HepG2 (cell line): Measurements from ENCODE around the gene PEAK3. TPM values are rescaled to one million over a fixed set of nuclear protein-coding genes. Genes with fewer than 3 reads are reported as not detected.

ENCODE experiments used
- DNMT1 ChIP-seq: sonication (generic); formaldehyde crosslinking; IDR thresholded peaks from 2 replicates; pipeline ENCODE4 v1.5.1; 2020; ENCODE audit warnings: mild to moderate bottlenecking, missing genetic modification reagents
- FOXK1 ChIP-seq: sonication (generic); formaldehyde crosslinking; IDR thresholded peaks from 2 replicates; pipeline ENCODE4 v1.4.0; 2020; ENCODE audit warnings: low read depth, missing genetic modification reagents, borderline replicate concordance
- MEIS1 ChIP-seq: sonication (generic); formaldehyde crosslinking; IDR thresholded peaks from 2 replicates; pipeline ENCODE4 v1.9.0; 2021; ENCODE audit warnings: mild to moderate bottlenecking, missing genetic modification reagents, moderate library complexity, borderline replicate concordance
- POGZ ChIP-seq: sonication (generic); formaldehyde crosslinking; IDR thresholded peaks from 2 replicates; pipeline ENCODE4 v1.4.0; 2020; ENCODE audit warnings: mild to moderate bottlenecking, missing genetic modification reagents
- PTBP1 ChIP-seq: fragments of 200-400 bp; formaldehyde crosslinking; IDR thresholded peaks from 2 replicates; pipeline ENCODE4 v1.6.1; 2018; ENCODE audit warnings: low read length, low read depth; ENCODE audit not compliant: poor library complexity, severe bottlenecking
- RFX3 ChIP-seq: IDR thresholded peaks from 2 replicates; pipeline ENCODE4 v1.6.1; 2016; ENCODE audit warnings: missing biosample characterization, missing genetic modification reagents
- SAP130 ChIP-seq: IDR thresholded peaks from 2 replicates; pipeline ENCODE4 v1.6.1; 2016; ENCODE audit warnings: low read depth
- ZNF235 ChIP-seq: sonication (generic); formaldehyde crosslinking; IDR thresholded peaks from 2 replicates; pipeline ENCODE4 v1.8.1; 2023; ENCODE audit warnings: mild to moderate bottlenecking, missing genetic modification reagents, borderline replicate concordance
- ZNF605 ChIP-seq: sonication (generic); formaldehyde crosslinking; IDR thresholded peaks from 2 replicates; pipeline ENCODE4 v1.8.0; 2022; ENCODE audit warnings: mild to moderate bottlenecking, missing genetic modification reagents
- ZNF747 ChIP-seq: sonication (generic); formaldehyde crosslinking; IDR thresholded peaks from 2 replicates; pipeline ENCODE4 v1.8.1; 2023; ENCODE audit warnings: missing genetic modification reagents, mild to moderate bottlenecking, borderline replicate concordance
- ZNF775 ChIP-seq: sonication (generic); formaldehyde crosslinking; IDR thresholded peaks from 2 replicates; pipeline ENCODE4 v1.4.0; 2020; ENCODE audit warnings: missing genetic modification reagents, mild to moderate bottlenecking, moderate library complexity, borderline replicate concordance
- ZSCAN30 ChIP-seq: sonication (generic); formaldehyde crosslinking; IDR thresholded peaks from 2 replicates; pipeline ENCODE4 v1.5.0; 2020; ENCODE audit warnings: mild to moderate bottlenecking, missing genetic modification reagents
- polyA plus RNA-seq, 8 experiments: library from polyadenylated mRNA; depleted of rRNA in 3 of 8; stranded (reverse) in 7 of 8; unstranded in 1 of 8; fragments of >200 nt; fragmentation: Illumina TruSeq in 4 of 8; extraction: Trizol in 4 of 8; gene quantifications; 2 replicates each; pipeline versions ENCODE4 v1.2.1 to v1.2.3, GENCODE V29; 2011 to 2016; ENCODE audit warnings: low read depth in 4 of 8, missing spikeins in 1 of 8, mixed read lengths in 1 of 8; ENCODE audit not compliant: insufficient read depth in 1 of 8
- total RNA-seq, 5 experiments: library from RNA; depleted of rRNA; stranded (reverse); fragments of >200 nt; fragmentation: Illumina TruSeq; extraction: Trizol; gene quantifications; 2 replicates each; pipeline ENCODE4 v1.2.3, GENCODE V29; 2016; ENCODE audit warnings: low read depth in 1 of 5
- TF ChIP-seq, protein P1 (sequence below): sonication (generic); formaldehyde crosslinking; IDR thresholded peaks from 2 replicates; pipeline ENCODE4 v1.4.0; 2020; ENCODE audit warnings: missing genetic modification reagents, borderline replicate concordance
- TF ChIP-seq, protein P2 (sequence below): sonication (generic); formaldehyde crosslinking; IDR thresholded peaks from 2 replicates; pipeline ENCODE4 v1.8.0; 2022; ENCODE audit warnings: low read depth, missing genetic modification reagents
- TF ChIP-seq, protein P3 (sequence below): sonication (generic); formaldehyde crosslinking; IDR thresholded peaks from 2 replicates; pipeline ENCODE4 v1.4.0; 2020; ENCODE audit warnings: mild to moderate bottlenecking, missing genetic modification reagents
- TF ChIP-seq, protein P4 (sequence below): sonication (generic); formaldehyde crosslinking; IDR thresholded peaks from 2 replicates; pipeline ENCODE4 v1.9.0; 2021; ENCODE audit warnings: missing genetic modification reagents, mild to moderate bottlenecking, borderline replicate concordance

PEAK3 gene
- total and polyA plus RNA-seq, 2 of the 13 experiments (the other 11 are each of a cell fraction or from before 2014, with no cell fraction given) = not detected

DNA sequence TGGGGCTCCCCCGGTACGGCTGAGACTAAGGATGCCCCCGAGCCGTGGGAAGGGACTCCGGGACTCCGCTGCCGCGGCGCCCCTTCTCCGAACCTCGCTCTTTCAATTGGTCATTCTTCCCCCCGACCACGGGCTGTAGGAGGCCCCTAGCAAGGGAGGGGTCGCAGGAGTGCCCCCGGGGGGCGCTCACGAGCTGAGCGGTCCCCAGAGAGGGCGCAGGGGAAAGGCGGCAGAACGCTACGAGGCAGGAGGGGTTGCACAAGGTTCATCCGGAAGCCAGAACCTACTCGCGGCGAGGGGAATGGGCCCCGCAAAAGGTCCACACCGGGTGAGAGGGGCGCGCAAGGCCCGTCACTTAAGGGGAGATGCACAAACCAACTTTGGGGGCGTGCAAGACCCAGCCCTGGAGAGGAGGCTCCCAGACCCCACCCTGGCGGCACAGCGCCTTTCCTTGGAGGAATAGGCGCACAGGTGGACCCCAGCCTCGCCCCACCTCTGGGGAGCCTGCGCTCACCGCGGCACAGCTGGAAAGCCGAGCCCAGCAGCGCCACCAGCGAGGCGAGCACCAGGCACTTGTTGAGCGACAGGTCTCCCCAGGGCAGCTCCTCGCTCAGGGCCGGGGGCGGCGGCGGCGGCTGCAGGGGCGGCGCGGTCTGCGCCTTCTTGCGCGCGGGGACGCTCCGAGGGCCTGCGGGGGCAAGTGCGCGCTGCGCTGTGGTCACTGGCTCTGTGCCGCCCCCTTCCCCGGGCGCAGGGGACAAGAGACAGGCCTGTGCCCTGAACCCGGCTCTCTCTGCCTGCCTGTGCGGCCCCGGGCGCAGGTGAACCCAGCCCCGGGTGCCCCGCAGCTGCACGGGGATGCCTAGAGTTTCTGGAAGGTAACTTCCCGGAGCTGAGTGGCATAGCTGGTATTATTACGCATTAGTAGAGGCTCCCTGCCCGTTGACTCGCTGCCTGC lies 28.6 kb downstream of the PEAK3 start (continued):
- 0 out of 2 replicates have a peak, but pooled peaks have one; percentile 61 for TF ChIP-seq DNMT1 (CRISPR knock-in tag)
- no peak for TF ChIP-seq FOXK1 (CRISPR knock-in tag)
- TF ChIP-seq ZNF747 (CRISPR knock-in tag) = 0 out of 2 replicates have a peak, but pooled peaks have one; percentile 61
- no peak; the same call in 1 of the 2 replicates for TF ChIP-seq MEIS1
- no peak for TF ChIP-seq PTBP1
- TF ChIP-seq ZNF775 (CRISPR knock-in tag) = no peak
- TF ChIP-seq, protein P1, sequence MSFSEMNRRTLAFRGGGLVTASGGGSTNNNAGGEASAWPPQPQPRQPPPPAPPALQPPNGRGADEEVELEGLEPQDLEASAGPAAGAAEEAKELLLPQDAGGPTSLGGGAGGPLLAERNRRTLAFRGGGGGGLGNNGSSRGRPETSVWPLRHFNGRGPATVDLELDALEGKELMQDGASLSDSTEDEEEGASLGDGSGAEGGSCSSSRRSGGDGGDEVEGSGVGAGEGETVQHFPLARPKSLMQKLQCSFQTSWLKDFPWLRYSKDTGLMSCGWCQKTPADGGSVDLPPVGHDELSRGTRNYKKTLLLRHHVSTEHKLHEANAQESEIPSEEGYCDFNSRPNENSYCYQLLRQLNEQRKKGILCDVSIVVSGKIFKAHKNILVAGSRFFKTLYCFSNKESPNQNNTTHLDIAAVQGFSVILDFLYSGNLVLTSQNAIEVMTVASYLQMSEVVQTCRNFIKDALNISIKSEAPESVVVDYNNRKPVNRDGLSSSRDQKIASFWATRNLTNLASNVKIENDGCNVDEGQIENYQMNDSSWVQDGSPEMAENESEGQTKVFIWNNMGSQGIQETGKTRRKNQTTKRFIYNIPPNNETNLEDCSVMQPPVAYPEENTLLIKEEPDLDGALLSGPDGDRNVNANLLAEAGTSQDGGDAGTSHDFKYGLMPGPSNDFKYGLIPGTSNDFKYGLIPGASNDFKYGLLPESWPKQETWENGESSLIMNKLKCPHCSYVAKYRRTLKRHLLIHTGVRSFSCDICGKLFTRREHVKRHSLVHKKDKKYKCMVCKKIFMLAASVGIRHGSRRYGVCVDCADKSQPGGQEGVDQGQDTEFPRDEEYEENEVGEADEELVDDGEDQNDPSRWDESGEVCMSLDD (CRISPR knock-in tag) = peak; percentile 63; the same call in 1 of the 2 replicates
- no peak for TF ChIP-seq POGZ (CRISPR knock-in tag)
- no peak for TF ChIP-seq RFX3 (CRISPR knock-in tag)
- TF ChIP-seq ZNF605 (CRISPR knock-in tag) = peak; percentile 71
- TF ChIP-seq, protein P2, sequence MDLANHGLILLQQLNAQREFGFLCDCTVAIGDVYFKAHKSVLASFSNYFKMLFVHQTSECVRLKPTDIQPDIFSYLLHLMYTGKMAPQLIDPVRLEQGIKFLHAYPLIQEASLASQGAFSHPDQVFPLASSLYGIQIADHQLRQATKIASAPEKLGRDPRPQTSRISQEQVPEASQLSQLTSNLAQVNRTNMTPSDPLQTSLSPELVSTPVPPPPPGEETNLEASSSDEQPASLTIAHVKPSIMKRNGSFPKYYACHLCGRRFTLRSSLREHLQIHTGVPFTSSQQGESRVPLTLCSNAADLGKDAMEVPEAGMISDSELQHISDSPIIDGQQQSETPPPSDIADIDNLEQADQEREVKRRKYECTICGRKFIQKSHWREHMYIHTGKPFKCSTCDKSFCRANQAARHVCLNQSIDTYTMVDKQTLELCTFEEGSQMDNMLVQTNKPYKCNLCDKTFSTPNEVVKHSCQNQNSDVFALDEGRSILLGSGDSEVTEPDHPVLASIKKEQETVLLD (CRISPR knock-in tag) = no peak
- no peak for TF ChIP-seq ZSCAN30 (CRISPR knock-in tag)
- peak; percentile 55; the same call in 1 of the 2 replicates for TF ChIP-seq SAP130 (CRISPR knock-in tag)
- TF ChIP-seq, protein P3, sequence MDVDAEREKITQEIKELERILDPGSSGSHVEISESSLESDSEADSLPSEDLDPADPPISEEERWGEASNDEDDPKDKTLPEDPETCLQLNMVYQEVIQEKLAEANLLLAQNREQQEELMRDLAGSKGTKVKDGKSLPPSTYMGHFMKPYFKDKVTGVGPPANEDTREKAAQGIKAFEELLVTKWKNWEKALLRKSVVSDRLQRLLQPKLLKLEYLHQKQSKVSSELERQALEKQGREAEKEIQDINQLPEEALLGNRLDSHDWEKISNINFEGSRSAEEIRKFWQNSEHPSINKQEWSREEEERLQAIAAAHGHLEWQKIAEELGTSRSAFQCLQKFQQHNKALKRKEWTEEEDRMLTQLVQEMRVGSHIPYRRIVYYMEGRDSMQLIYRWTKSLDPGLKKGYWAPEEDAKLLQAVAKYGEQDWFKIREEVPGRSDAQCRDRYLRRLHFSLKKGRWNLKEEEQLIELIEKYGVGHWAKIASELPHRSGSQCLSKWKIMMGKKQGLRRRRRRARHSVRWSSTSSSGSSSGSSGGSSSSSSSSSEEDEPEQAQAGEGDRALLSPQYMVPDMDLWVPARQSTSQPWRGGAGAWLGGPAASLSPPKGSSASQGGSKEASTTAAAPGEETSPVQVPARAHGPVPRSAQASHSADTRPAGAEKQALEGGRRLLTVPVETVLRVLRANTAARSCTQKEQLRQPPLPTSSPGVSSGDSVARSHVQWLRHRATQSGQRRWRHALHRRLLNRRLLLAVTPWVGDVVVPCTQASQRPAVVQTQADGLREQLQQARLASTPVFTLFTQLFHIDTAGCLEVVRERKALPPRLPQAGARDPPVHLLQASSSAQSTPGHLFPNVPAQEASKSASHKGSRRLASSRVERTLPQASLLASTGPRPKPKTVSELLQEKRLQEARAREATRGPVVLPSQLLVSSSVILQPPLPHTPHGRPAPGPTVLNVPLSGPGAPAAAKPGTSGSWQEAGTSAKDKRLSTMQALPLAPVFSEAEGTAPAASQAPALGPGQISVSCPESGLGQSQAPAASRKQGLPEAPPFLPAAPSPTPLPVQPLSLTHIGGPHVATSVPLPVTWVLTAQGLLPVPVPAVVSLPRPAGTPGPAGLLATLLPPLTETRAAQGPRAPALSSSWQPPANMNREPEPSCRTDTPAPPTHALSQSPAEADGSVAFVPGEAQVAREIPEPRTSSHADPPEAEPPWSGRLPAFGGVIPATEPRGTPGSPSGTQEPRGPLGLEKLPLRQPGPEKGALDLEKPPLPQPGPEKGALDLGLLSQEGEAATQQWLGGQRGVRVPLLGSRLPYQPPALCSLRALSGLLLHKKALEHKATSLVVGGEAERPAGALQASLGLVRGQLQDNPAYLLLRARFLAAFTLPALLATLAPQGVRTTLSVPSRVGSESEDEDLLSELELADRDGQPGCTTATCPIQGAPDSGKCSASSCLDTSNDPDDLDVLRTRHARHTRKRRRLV = no peak
- TF ChIP-seq, protein P4, sequence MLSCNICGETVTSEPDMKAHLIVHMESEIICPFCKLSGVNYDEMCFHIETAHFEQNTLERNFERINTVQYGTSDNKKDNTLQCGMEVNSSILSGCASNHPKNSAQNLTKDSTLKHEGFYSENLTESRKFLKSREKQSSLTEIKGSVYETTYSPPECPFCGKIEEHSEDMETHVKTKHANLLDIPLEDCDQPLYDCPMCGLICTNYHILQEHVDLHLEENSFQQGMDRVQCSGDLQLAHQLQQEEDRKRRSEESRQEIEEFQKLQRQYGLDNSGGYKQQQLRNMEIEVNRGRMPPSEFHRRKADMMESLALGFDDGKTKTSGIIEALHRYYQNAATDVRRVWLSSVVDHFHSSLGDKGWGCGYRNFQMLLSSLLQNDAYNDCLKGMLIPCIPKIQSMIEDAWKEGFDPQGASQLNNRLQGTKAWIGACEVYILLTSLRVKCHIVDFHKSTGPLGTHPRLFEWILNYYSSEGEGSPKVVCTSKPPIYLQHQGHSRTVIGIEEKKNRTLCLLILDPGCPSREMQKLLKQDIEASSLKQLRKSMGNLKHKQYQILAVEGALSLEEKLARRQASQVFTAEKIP = no peak
- TF ChIP-seq ZNF235 (CRISPR knock-in tag) = no peak
